GM21381 (cell line): Measurements from ENCODE around the gene SLAMF7.
A peak's percentile ranks its signal among the peaks of the same experiment; 100 is the strongest.
"Not testable (repeated sequence)": the region's sequence is repeated elsewhere in the genome, so short reads cannot be mapped to it uniquely, and the experiment has no call there.

ENCODE experiments used
- ATAC-seq: cut with Tn5 transposase; IDR thresholded peaks from one replicate; pipeline ENCODE4 v1.9.1; 2021; ENCODE audit warnings: mild to moderate bottlenecking, moderate library complexity; ENCODE audit not compliant: unreplicated experiment

The SLAMF7 gene

DNA sequence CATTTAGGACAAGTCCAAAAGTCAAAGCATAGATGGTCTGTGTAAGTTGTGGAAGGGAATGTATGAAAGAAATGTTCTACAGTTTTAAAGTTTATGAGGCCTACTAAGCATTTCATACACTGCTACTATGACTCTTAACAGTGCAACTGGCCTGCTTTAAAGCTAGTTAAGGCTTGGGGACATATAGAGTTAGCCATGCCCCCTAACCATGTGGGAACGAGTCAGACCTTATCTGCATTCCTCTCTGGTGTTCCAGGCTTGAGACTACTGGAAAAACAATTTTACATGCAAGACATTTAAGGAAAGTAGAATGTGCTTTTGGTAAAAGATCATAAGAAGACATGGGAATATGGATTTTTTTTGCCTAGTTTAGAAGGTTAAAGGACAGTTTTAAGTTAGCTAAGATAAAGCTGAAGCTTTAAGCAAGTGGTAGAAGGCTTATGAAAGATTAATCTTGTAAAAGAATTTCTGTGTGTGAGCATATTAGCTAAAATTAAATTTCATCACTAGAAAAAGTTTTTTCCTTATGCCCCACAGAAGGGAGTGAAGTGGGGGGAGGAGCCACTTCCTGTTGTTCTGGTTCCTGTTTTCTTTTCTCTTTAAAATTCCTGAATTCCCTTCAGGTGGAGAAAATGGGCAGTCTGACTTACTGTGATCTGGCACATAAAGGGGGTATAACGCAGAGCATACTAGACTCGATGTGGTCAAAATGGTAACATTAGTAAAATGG, 18.5 kb upstream of the SLAMF7 start:
- ATAC-seq, result no peak

DNA sequence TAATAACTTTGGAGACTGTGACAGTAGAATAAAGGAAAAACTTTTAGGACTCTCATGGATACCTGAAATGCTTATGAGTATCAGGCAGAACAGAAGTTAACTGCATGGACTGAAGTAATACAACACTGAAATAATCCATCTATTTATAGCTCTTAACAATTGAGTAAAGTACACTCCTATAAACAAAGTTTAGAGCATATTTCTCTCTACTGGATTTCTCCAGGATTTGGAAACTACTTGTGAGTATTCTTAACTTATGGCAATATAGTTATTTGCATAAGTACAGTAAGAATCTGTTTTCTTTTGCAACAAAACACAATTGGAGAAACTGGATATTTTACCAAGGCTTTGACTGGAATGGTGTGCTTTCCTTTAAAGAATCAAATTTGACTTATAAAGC, 17.6 kb upstream of the SLAMF7 start:
- ATAC-seq, result no peak

DNA sequence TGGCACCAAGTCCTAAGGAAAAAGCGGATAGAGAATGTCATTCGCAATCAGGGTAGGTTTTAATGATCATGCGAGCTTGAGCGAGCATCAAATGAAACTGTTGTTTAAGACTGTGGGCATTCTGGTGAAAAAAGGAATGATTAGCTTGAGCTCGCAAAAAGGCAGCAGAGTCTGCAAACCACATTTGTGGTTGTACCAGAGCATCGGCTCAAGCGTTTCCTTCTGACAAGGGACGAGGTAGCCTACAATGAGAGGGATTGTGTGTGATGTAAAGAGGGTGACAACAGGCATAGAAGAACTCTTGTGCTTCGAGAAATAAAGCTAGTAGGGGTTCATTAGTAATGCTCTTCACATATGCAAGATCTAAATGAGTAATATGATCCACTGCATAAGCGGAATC, 16.3 kb upstream of the SLAMF7 start:
- ATAC-seq, result no peak

DNA sequence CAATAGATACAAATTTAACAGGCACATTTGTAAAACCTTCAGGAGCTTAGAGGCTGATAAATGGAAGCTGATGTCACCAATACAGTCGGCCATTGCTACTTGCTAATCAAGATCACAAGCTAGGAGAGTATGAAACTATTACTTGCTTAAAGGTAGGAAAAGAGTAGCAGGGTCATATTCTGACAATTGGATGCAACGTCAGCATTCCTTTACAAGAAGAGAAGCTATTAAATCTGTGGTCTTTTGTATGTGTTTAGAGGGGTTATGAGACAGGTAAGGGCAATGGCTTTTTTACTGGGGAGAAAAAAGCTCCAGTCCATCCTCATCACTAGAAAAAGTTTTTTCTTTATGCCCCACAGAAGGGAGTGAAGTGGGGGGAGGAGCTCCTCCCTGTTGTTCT, 15.7 kb upstream of the SLAMF7 start:
- ATAC-seq, result no peak

DNA sequence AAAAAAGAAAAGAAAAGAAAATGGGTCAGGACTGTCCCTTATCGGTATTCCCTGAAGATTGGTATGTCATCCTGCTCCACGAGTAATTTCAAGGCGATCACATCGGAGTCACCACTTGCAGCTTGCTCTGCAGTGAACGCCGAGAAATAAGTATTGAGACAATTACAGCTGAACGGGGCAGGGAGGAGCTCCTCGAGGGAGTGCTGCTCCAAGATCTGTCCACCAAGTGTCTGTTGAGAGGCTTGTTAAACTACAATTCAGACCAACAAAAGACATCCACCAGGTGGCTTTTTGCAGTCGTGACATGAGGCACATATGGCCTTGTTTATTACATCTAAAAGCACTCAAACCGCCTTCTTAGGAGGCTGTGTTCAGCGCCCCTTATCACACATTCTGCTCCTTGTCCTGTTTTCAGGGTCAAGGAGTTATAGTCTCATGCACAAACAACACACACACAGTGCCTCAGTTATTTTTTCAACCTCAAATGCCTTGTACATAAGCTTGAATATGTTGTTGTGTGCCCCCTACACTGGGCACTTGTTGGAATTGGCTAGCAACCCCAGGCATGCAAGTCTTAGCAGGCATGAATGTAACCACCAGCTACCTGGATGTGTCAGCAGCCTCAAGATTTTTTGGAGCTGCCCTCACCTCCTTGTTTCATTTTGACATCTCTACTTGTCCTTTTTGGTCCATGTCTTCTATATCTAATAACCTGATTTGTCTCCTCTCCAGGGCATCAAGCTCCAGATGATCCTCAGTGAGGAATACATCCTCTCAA, 14.4 kb upstream of the SLAMF7 start:
- ATAC-seq, result no peak

DNA sequence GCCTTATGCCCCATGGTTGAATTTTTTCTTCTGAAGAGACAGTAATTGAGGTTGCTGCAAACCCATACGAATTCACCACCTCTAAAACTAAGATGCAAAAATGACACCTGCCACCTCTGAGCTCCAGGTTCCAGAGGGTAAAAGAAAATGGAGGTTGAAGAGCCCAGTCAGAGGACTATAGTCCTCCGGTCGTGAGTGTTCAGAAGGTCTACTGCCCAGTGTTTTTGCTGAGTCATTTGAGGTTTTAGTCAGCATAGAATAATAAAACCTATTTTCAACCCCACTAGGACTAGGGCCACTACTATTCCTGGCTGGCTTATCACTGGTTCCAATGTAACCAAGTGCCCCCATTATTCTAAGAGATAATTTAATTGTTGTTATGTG, 12.9 kb upstream of the SLAMF7 start:
- ATAC-seq, result no peak

DNA sequence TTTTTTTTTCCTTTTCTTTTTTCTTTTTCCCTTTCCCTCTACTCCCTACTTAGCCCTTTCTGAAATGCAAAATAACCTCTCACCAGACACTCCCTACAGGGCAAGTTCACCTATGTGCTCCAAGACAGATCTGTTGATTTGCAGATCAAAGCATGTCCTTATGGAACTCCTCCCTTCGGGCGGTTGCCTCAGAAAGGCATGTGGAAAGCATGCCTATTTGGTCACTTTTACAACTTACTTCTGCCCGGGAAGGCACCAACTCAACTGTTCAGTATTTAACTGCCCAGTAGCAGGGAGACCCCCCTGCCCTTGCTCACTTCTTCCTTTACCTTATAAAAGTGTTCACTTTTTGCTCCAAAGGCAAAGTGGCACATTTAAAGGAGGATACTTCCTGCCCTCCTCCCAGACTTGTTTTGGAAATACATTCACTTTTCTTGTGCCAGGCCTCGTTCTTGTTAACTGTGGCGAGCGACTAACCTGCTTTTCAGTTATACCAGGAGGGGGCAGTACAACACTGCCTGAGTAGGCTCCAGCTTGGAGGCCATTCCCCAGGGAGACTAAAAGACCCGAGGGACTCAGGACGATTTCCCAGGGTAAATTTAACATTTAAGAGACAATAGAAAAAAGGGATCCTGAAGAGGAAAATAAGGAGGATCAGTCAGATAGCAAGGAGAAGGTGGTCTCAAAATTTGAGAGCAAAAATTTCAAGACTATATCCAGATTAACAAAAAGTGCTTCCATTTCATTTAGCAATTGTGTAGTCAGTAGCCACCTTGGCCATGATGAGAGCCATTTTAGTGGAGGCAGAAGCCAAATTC, 12.3 kb upstream of the SLAMF7 start:
- ATAC-seq, result peak; percentile 69

DNA sequence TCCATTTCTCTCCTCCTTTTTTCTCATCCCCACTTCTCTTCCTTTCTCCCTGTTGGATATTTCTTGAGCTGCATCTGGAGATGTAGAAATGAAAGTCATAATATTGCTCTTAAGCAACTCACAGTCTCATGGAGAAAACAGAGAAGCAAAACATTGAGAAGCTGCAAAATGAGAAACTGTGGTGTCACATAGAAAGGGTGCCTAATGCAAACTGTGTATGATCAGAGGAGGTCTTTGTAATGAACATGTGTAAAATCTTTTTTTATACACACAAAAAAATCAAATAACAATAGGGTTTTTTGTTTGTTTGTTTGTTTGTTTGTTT, 11.8 kb upstream of the SLAMF7 start:
- no peak for ATAC-seq

DNA sequence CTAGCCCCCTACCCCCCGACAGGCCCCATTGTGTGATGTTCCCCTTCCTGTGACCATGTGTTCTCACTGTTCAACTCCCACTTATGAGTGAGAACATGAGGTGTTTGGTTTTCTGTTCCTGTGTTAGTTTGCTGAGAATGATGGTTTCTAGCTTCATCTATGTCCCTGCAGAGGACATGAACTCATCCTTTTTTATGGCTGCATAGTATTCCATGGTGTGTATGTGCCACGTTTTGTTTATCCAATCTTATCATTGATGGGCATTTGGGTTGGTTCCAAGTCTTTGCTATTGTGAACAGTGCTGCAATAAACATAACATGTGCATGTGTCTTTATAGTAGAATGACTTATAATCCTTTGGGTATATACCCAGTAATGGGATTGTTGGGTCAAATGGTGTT, 7.5 kb upstream of the SLAMF7 start:
- not testable (repeated sequence) for ATAC-seq

DNA sequence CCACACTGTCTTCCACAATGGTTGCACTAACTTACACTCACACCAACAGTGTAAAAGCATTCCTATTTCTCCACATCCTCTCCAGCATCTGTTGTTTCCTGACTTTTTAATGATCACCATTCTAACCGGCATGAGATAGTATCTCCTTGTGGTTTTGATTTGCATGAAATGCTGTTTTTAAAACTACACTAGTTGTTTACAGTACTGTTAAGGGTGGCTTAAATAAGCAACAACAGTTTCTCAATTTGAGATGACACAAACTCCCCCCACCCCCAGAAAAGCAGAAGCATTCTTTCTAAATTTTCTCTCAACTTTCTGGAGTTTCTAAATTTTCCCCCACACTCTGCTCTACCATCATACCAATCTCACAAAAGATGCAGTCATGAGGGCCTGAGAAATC, 7.1 kb upstream of the SLAMF7 start:
- ATAC-seq, result no peak

DNA sequence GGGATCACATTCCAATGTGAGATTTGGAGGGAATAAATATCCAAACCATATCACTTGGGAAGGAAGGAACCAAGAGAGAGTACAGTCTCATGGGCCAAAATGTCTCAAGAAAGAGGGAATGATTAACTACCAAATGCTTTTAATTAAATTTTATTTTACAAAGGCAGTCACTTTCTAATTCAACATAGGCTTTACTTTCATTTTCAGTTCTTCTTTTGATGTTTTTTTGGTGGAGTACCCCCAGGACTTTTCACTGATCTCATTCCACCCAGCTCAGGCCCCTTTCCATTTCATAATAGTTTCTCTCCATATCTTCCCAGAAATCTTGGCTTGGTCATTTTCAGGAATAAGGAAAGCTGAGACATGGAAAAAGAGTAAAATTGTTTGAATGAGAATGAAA, 5.1 kb upstream of the SLAMF7 start:
- no peak for ATAC-seq

DNA sequence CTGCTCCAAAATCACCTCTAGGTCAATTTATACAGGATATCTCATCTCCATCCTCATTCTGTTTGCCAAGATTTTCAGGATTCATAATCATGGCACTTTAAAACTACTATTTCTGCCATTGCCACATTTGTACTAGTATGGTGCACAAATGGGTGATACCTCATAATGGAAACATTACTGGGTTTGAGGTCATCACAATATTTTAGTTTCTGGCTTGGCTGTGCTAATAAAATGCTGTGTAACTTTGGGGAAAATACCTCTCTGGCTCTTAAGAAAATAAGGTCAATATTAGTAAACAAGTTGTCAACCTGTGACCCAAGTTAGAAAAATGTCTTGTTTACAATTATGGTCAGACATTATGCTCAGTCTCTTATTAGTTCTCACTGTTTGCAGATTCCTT, 4.7 kb upstream of the SLAMF7 start:
- ATAC-seq, result no peak

DNA sequence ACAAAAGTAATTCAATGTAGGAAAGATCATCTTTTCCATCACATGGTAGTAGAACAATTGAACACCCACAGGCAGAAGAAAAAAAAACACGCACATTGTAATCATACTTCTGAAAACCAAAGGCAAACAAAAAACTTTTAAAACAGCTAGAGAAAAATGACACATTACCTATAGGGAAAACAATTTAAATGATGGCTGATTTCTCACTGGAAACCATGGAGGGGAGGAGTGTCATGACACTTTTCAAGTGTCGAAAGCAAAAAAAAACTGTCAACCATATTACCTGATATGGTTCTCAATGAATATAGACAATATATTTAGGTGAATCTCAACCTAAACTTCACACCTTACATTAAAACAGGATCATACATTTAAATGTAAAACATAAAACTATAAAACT, 776 bp upstream of the SLAMF7 start:
- ATAC-seq, result no peak

DNA sequence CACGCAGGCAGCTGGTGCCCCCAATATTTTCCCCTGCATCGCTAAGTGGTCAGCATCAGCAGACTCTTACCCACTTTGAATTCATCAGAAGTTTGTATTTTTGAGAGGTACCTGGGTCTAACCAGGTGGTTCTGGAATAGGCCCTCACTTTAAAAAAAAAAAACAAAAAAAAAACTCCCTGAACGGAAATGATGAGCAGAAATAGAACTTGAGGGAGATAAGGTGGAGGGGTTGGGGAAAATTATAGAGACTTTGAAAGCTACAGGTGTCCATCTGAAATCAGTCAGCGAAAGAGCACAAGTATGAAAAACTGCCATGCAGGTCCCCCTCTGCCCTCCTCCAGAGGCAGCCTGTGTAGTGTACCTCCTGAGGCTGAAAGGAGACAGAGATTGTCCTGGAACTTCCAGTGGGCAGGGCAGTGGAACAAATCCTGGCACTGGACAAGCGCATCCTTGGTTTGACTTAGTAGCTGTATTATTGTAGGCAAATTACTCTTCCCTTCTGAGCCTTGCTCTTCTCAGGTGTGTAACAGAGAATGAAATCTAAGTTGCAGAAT, 1.2 kb downstream of the SLAMF7 start:
- ATAC-seq, result no peak

DNA sequence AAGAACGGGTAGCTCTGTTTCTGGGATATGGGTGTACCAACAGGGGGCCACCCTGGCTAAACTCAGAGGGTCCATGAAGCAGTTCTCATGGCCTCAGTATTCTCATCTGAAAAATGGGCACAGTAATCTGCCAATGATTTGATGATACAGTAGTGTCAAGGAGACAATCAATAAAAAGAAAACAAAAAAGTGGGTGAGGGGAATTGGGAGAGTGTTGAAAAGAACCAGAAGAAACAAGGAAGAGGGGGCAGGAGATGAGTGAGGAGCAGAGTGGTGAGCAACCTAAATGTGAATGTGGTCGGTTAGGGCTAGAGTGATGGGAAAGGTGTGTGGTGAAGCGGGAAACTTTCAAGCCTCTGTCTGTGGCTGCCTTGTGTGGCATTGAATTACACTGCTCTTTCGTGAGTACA, 2.0 kb downstream of the SLAMF7 start:
- no peak for ATAC-seq

DNA sequence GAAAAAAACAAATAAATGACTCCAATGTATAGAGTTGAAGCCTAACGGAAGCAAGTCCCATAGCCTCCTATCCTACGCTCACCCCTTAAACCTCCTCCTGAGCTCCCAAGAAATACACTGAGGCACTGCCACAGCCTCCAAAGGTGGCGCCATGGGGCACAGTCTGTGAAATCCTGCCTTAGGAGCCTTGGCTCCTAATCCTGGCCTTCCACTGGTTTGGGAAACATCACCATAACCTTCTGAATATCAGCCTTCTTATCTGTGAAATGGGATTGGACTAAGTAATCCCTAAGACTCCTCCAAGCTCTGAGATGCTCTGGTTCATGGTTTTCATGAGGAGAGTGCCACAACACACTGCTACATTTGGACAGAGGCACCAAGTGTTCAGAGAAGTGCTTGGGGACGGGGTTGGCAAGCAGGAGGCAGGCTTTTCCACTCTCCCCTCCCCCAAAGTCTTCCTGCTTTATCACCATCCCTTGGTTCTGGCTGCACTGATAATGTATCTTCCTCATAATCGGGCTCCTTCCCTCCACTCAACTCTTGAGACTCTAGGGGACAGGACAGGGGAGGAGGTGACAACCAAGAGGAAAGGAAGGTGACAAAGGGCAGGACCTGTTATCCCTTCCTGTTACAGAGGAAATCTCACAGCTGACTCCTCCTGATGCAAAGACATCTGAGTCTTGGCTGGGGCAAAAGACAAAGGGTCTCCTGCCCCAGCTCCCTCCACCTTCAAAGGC, 2.7 kb downstream of the SLAMF7 start:
- no peak for ATAC-seq

DNA sequence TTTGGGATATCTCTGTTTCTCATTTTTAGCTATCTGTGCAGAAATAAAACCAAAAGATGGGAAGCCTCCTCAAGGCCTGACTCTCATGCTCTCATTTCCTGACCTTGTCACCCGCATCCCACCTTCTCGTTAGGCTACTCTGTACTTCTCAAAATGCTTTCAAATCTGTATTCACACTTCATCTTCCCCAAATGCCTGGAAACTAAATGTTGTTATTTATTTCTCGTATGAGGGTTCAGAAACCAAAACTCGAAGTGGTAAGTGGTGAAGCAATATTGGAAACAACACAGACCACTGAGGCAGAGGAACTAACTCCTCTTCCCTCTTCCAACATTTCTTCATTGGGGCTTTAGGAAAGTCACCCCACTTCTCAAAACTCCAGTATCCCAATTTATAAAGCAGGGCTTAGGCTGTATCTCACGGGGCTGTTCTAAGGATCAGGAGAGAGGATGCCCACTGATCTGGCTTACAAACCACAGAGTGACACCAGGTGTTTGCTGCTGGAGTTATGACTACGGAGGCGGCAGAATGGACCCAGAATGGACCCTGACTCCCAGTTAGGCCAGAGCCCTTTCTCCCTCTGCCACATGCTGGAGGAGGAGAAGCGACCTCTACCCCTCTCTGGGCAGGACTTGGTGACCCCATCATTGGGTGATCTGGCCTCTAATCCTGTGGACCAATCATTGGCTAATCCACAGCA, 3.5 kb downstream of the SLAMF7 start:
- ATAC-seq, result no peak

DNA sequence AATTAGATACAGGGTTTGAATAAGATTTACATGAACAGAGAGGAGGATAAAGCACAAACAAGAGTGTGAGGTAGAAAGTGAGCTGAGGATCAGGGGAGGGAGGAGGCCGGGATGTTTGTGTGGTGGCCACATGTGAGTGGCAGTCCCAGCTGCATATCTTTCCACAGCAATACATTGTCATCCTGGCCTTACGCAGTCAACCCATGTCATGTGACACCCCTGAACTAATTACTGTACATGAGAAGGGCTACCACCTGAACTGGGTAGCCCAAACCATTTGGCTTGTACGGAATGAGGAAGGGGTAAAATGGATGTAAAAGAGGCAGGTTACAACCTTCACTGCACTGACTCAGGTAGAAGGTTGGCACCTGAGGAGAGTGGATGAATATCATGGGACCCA, 4.2 kb downstream of the SLAMF7 start:
- ATAC-seq, result no peak

DNA sequence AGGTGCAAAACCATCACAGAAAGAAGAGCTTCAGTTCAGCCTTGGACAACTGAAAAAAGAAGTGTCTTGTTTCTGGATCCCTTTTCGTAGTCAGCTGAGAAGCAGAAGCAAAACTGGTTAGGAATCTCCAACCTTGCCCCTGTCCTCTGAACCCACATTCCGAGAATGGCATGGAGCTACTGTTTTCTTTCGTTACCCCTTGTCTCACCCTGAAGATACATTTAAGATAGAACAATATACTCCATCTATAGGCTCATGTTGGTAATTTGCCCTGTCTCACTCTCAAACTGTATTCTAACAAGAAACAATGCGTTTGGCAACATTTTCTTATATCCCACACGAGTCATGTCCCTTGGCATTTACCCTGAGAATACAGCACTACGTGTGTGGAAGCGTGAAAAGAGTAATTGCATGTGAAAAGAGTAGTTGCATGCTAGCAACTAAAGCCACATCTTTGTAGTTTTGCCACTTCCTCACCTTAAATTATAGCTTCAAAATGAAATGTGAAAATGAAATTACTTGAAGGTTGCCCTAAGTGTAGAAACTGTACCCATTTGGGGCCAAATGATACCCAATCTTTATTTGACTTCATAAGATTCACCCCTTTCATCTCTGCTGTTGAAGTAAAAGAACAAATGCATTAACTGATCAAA, 5.3 kb downstream of the SLAMF7 start:
- no peak for ATAC-seq
